ENCODE data around the gene JAZF1.

DNA sequence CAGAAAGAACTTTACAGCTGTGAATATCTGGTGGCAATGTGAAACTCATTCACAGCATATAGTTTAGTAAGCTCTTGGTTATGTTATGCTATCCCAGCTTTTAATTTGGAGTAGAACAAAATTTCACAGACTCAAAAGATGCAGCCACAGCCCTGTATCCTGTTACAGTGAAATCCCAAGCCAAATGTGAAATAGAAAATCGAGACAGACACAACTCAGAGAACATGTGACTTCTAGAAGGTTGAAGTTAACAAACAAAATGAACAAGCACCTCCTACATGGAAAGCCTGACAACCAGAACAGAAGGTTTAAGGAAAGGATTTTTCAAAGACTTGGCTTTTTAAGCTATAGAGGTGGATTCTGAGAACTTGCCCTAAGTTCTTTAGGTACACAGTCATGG, 39.6 kb downstream of the JAZF1 start:
- TF ChIP-seq ZFP3 (CRISPR knock-in tag; IDR thresholded peaks at IDR 0.05) (no peak), ZNF8 (CRISPR knock-in tag; IDR thresholded peaks at IDR 0.05) (no peak), ARNTL (CRISPR knock-in tag; IDR thresholded peaks at IDR 0.05; ENCODE audit: borderline replicate concordance, low read depth) (no peak), PPARA (CRISPR knock-in tag; IDR thresholded peaks at IDR 0.05; ENCODE audit: borderline replicate concordance) (no peak), TCF4 (CRISPR knock-in tag; IDR thresholded peaks at IDR 0.05; ENCODE audit: borderline replicate concordance) (no peak)
- TF ChIP-seq, protein P1, sequence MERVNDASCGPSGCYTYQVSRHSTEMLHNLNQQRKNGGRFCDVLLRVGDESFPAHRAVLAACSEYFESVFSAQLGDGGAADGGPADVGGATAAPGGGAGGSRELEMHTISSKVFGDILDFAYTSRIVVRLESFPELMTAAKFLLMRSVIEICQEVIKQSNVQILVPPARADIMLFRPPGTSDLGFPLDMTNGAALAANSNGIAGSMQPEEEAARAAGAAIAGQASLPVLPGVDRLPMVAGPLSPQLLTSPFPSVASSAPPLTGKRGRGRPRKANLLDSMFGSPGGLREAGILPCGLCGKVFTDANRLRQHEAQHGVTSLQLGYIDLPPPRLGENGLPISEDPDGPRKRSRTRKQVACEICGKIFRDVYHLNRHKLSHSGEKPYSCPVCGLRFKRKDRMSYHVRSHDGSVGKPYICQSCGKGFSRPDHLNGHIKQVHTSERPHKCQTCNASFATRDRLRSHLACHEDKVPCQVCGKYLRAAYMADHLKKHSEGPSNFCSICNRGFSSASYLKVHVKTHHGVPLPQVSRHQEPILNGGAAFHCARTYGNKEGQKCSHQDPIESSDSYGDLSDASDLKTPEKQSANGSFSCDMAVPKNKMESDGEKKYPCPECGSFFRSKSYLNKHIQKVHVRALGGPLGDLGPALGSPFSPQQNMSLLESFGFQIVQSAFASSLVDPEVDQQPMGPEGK (CRISPR knock-in tag; IDR thresholded peaks at IDR 0.05; ENCODE audit: borderline replicate concordance), result no peak
